IMR-90 (cell line): ENCODE measurements around the gene CLTCL1. TPM values are rescaled to one million over a fixed set of nuclear protein-coding genes. Genes with fewer than 3 reads are reported as not detected.

Source experiments
- ATAC-seq: fragments of 200-7000 bp; cut with Tn5 transposase; 2 replicates; pipeline ENCODE4 v1.9.1; 2020; ENCODE audit warnings: low read depth, mild to moderate bottlenecking, moderate library complexity
- BruUV-seq: library from RNA; stranded (reverse); fragments of 400-500 nt; replicated peaks from 2 replicates; lab custom pipeline; 2021; lab: Mats Ljungman, UMichigan
- CTCF ChIA-PET: fragments of 300-600 bp; formaldehyde crosslinking; extraction: SDS; loops from one replicate; lab custom pipeline; 2021; ENCODE audit warnings: antibody characterized with exemption; lab: Yijun Ruan, JAX
- POLR2A ChIA-PET: fragments of 300-600 bp; sonication (Branson Sonifier 250); formaldehyde crosslinking; loops from one replicate; lab custom pipeline; 2022; ENCODE audit warnings: antibody characterized with exemption; ENCODE audit not compliant: unreplicated experiment; lab: Charles Lee
- DNase-seq: peaks from one replicate; pipeline ENCODE4 v3.0.0; 2013
- H2AFZ ChIP-seq: replicated peaks from 2 replicates; pipeline ENCODE3; 2013; ENCODE audit warnings: low read length, mild to moderate bottlenecking; ENCODE audit not compliant: poor library complexity
- H2AK5ac ChIP-seq: 2 replicates; pipeline ENCODE4 v1.6.1; 2013; ENCODE audit warnings: low read depth, low read length, inconsistent platforms
- H2AK9ac ChIP-seq: replicated peaks from 2 replicates; pipeline ENCODE3; 2013; ENCODE audit warnings: mild to moderate bottlenecking, low read depth, low read length, moderate library complexity; ENCODE audit not compliant: poor library complexity
- H2BK120ac ChIP-seq: 2 replicates; pipeline ENCODE4 v1.6.1; 2013; ENCODE audit warnings: low read depth, low read length, inconsistent platforms
- H2BK15ac ChIP-seq: 3 replicates; pipeline ENCODE4 v1.6.1; 2013; ENCODE audit warnings: low read depth, low read length, inconsistent platforms
- H2BK20ac ChIP-seq: 2 replicates; pipeline ENCODE4 v1.6.1; 2013; ENCODE audit warnings: low read depth, mild to moderate bottlenecking, inconsistent platforms, low read length, moderate library complexity
- H2BK5ac ChIP-seq: 2 replicates; pipeline ENCODE4 v1.6.1; 2013; ENCODE audit warnings: mild to moderate bottlenecking, low read depth, low read length, inconsistent platforms; ENCODE audit not compliant: poor library complexity, severe bottlenecking
- H3K14ac ChIP-seq: replicated peaks from 2 replicates; pipeline ENCODE4 v1.6.1; 2013; ENCODE audit warnings: low read depth, low read length, inconsistent platforms
- H3K18ac ChIP-seq: 2 replicates; pipeline ENCODE4 v1.6.1; 2013; ENCODE audit warnings: low read depth, low read length, control low read depth
- H3K23ac ChIP-seq: 2 replicates; pipeline ENCODE4 v1.6.1; 2013; ENCODE audit warnings: low read depth, low read length, inconsistent platforms
- H3K27ac ChIP-seq: 2 replicates; pipeline ENCODE4 v1.5.1; 2013; ENCODE audit warnings: mild to moderate bottlenecking, control low read depth, low read length; ENCODE audit not compliant: insufficient read depth
- H3K27me3 ChIP-seq: 2 replicates; pipeline ENCODE4 v1.6.1; 2013; ENCODE audit warnings: low read length; ENCODE audit not compliant: control insufficient read depth, insufficient read depth
- H3K36me3 ChIP-seq: 2 replicates; pipeline ENCODE4 v1.6.1; 2013; ENCODE audit warnings: low read length, mixed read lengths; ENCODE audit not compliant: control insufficient read depth, insufficient read depth
- H3K4ac ChIP-seq: 2 replicates; pipeline ENCODE4 v1.6.1; 2013; ENCODE audit warnings: low read depth, low read length, inconsistent platforms
- H3K4me1 ChIP-seq: 2 replicates; pipeline ENCODE4 v1.6.1; 2013; ENCODE audit warnings: low read length, mixed read lengths; ENCODE audit not compliant: control insufficient read depth, insufficient read depth
- H3K4me2 ChIP-seq: 2 replicates; pipeline ENCODE4 v1.6.1; 2013; ENCODE audit warnings: low read depth, mild to moderate bottlenecking, control low read depth, low read length, moderate library complexity
- H3K4me3 ChIP-seq: 2 replicates; pipeline ENCODE4 v1.5.1; 2013; ENCODE audit warnings: low read depth, mild to moderate bottlenecking, control low read depth, low read length, moderate library complexity; ENCODE audit not compliant: insufficient read depth
- H3K56ac ChIP-seq: 2 replicates; pipeline ENCODE4 v1.6.1; 2013; ENCODE audit warnings: low read length, inconsistent platforms; ENCODE audit not compliant: insufficient read depth; ENCODE audit errors: extremely low read depth
- H3K79me1 ChIP-seq, 2 experiments: 2 replicates each; pipeline ENCODE4 v1.6.1; 2013; ENCODE audit warnings: low read length in 2 of 2, inconsistent platforms in 1 of 2, low read depth in 1 of 2
- H3K9ac ChIP-seq: 2 replicates; pipeline ENCODE4 v1.6.1; 2013; ENCODE audit warnings: low read depth, low read length, control low read depth
- H3K9me1 ChIP-seq: 2 replicates; pipeline ENCODE4 v1.6.1; 2013; ENCODE audit warnings: low read length, inconsistent platforms; ENCODE audit not compliant: insufficient read depth
- H3K9me3 ChIP-seq: 2 replicates; pipeline ENCODE4 v1.6.1; 2013; ENCODE audit warnings: low read length; ENCODE audit not compliant: control insufficient read depth, insufficient read depth
- H4K20me1 ChIP-seq: 2 replicates; pipeline ENCODE4 v1.6.1; 2013; ENCODE audit warnings: low read length, inconsistent platforms; ENCODE audit not compliant: insufficient read depth
- H4K5ac ChIP-seq: 2 replicates; pipeline ENCODE4 v1.6.1; 2013; ENCODE audit warnings: mild to moderate bottlenecking, low read depth, low read length, control low read depth
- H4K8ac ChIP-seq, 2 experiments: 2 replicates each; pipeline ENCODE4 v1.6.1; 2013; ENCODE audit warnings: low read depth in 2 of 2, low read length in 2 of 2, control low read depth in 1 of 2, inconsistent platforms in 1 of 2
- H4K91ac ChIP-seq: 2 replicates; pipeline ENCODE4 v1.6.1; 2013; ENCODE audit warnings: low read depth, low read length, inconsistent platforms; ENCODE audit not compliant: insufficient read depth
- CEBPB ChIP-seq: IDR thresholded peaks from 2 replicates; pipeline ENCODE4 v1.6.1; 2012; ENCODE audit warnings: low read depth, low read length, improper control_type of control experiment
- CTCF ChIP-seq: conservative IDR thresholded peaks from 2 replicates; pipeline ENCODE4 v1.5.1; 2012; ENCODE audit warnings: mild to moderate bottlenecking, low read depth, low read length, improper control_type of control experiment
- ELK1 ChIP-seq: fragments of 150-350 bp; IDR thresholded peaks from 2 replicates; pipeline ENCODE4 v1.6.1; 2016; ENCODE audit warnings: low read depth, mild to moderate bottlenecking, low read length, moderate library complexity, borderline replicate concordance
- FOS ChIP-seq: fragments of 150-350 bp; IDR thresholded peaks from 2 replicates; pipeline ENCODE4 v1.6.1; 2016; ENCODE audit warnings: low read depth, low read length
- MAFK ChIP-seq: IDR thresholded peaks from 2 replicates; pipeline ENCODE4 v1.6.1; 2012; ENCODE audit warnings: low read depth, low read length, improper control_type of control experiment
- MAZ ChIP-seq: IDR thresholded peaks from 2 replicates; pipeline ENCODE4 v1.6.1; 2012; ENCODE audit warnings: low read depth, mild to moderate bottlenecking, low read length, improper control_type of control experiment, moderate library complexity, borderline replicate concordance
- MXI1 ChIP-seq: IDR thresholded peaks from 2 replicates; pipeline ENCODE4 v1.6.1; 2012; ENCODE audit warnings: low read depth, mild to moderate bottlenecking, low read length, moderate library complexity, borderline replicate concordance
- NFE2L2 ChIP-seq: fragments of 150-350 bp; IDR thresholded peaks from 2 replicates; pipeline ENCODE4 v1.6.1; 2016; ENCODE audit warnings: low read depth, mild to moderate bottlenecking, low read length
- POLR2A ChIP-seq: IDR thresholded peaks from 2 replicates; pipeline ENCODE4 v1.6.1; 2012; ENCODE audit warnings: mild to moderate bottlenecking, low read depth, low read length
- RAD21 ChIP-seq: IDR thresholded peaks from 2 replicates; pipeline ENCODE4 v1.6.1; 2012; ENCODE audit warnings: low read length, improper control_type of control experiment
- RCOR1 ChIP-seq: IDR thresholded peaks from 2 replicates; pipeline ENCODE4 v1.6.1; 2012; ENCODE audit warnings: mild to moderate bottlenecking, low read length, improper control_type of control experiment; ENCODE audit not compliant: insufficient replicate concordance
- RFX5 ChIP-seq: IDR thresholded peaks from 2 replicates; pipeline ENCODE4 v1.8.0; 2012; ENCODE audit warnings: low read depth, mild to moderate bottlenecking, low read length, moderate library complexity
- SMC3 ChIP-seq: fragments of 150-350 bp; IDR thresholded peaks from 2 replicates; pipeline ENCODE4 v1.6.1; 2016; ENCODE audit warnings: low read depth, mild to moderate bottlenecking, antibody characterized with exemption, low read length, moderate library complexity
- USF2 ChIP-seq: fragments of 150-350 bp; IDR thresholded peaks from 2 replicates; pipeline ENCODE4 v1.6.1; 2017; ENCODE audit warnings: mild to moderate bottlenecking, antibody characterized with exemption, low read length, low read depth
- dilution Hi-C: fragments of 300-500 bp; cut with HindIII; formaldehyde crosslinking; loops from one replicate; pipeline ENCODE4 v1.14.3; 2018; ENCODE audit warnings: low sequenced_read_pairs; ENCODE audit not compliant: unreplicated experiment
- in situ Hi-C: fragments of 300-500 bp; cut with MboI; formaldehyde crosslinking; loops from 3 replicates; pipeline ENCODE4 v1.14.3; 2019; ENCODE audit warnings: low sequenced_read_pairs, inconsistent platforms, mixed read lengths
- intact Hi-C: fragments of 100-400 bp; cut with micrococcal nuclease; formaldehyde crosslinking; loops from 2 replicates; pipeline ENCODE4 v1.10.0; 2022
- polyA plus RNA-seq, 3 experiments: library from polyadenylated mRNA; depleted of rRNA; stranded (reverse); fragments of >200 nt; gene quantifications; 2 replicates each; pipeline ENCODE4 v1.2.3, GENCODE V29; 2012; ENCODE audit warnings: low replicate concordance in 1 of 3
- total RNA-seq: library from RNA; depleted of rRNA; stranded (reverse); fragments of >200 nt; gene quantifications from 2 replicates; pipeline ENCODE4 v1.2.3, GENCODE V29; 2012

CLTCL1 gene
- total and polyA plus RNA-seq, 2 of the 4 experiments (the other 2 are of a cell fraction), result 6.2 to 8.1 TPM

- no peak for TF ChIP-seq ELK1
- TF ChIP-seq FOS, result no peak
- TF ChIP-seq SMC3, result no peak
- TF ChIP-seq USF2, result no peak
- TF ChIP-seq MAFK, result no peak
- TF ChIP-seq CTCF, result no peak
- no peak for TF ChIP-seq POLR2A
- TF ChIP-seq NFE2L2, result no peak
- no peak for TF ChIP-seq CEBPB
- no peak for TF ChIP-seq MAZ
- no peak for TF ChIP-seq MXI1
- TF ChIP-seq RAD21, result no peak
- TF ChIP-seq RCOR1, result no peak
- TF ChIP-seq RFX5, result no peak
- H3K4me2 ChIP-seq, result no peak overlapping the region
- H2AK5ac ChIP-seq, result no peak overlapping the region
- no peak overlapping the region for H3K4ac ChIP-seq
- dilution Hi-C loops, result no loop called here
- no peaks in the 10 kb centered on the region for H3K4me1 ChIP-seq
- H3K23ac ChIP-seq, result no peak overlapping the region
- H3K9me3 ChIP-seq, result peaks cover 14% of the 10 kb centered on the region
- no peak overlapping the region for H2AFZ ChIP-seq
- H2BK15ac ChIP-seq, result no peak overlapping the region
- no peak overlapping the region for H2BK20ac ChIP-seq
- no peak overlapping the region for H3K27ac ChIP-seq
- no peaks in the 10 kb centered on the region for H3K9me1 ChIP-seq
- in situ Hi-C loops, result no loop called here
- no peaks in the 10 kb centered on the region for H4K20me1 ChIP-seq
- H3K9ac ChIP-seq, result no peak overlapping the region
- ChIA-PET POLR2A (no interaction called here), CTCF (no interaction called here)
- H3K27me3 ChIP-seq, result no peaks in the 10 kb centered on the region
- H2BK5ac ChIP-seq, result no peak overlapping the region
- H3K79me1 ChIP-seq, result no peaks in the 10 kb centered on the region
- DNase-seq, result no peak
- no peak overlapping the region for H4K91ac ChIP-seq
- no peak overlapping the region for H2AK9ac ChIP-seq
- no peak overlapping the region for H3K18ac ChIP-seq
- H3K56ac ChIP-seq, result no peak overlapping the region
- no peak overlapping the region for H3K4me3 ChIP-seq
- intact Hi-C loops, result no loop called here
- H4K8ac ChIP-seq, result no peak overlapping the region
- ATAC-seq, result no peak
- H2BK120ac ChIP-seq, result no peak overlapping the region
- no peaks in the 10 kb centered on the region for H3K36me3 ChIP-seq
- no TSS peak for BruUV-seq
- no peak overlapping the region for H3K14ac ChIP-seq
- no peak overlapping the region for H4K5ac ChIP-seq
These were observed 26.3 kb upstream of the CLTCL1 start for GRCh38 chr22:19317865-19318264.
